H1 (cell line): Measurements from ENCODE around the gene SLC25A21. TPM values are rescaled to one million over a fixed set of nuclear protein-coding genes. Genes with fewer than 3 reads are reported as not detected.

ENCODE experiments used
- CTCF ChIA-PET: fragments of 300-600 bp; sonication (Branson Sonifier 250); formaldehyde crosslinking; loops from one replicate; lab custom pipeline; 2021; ENCODE audit not compliant: partially characterized antibody; lab: Charles Lee
- POLR2A ChIA-PET: fragments of 300-600 bp; sonication (Branson Sonifier 250); formaldehyde crosslinking; loops from one replicate; lab custom pipeline; 2021; ENCODE audit warnings: inconsistent platforms; ENCODE audit not compliant: partially characterized antibody; lab: Charles Lee
- DNase-seq, 2 experiments: peaks; one replicate each; pipeline versions ENCODE4 v3.0.0 to v3.0.0-alpha.2; 2010 to 2022; ENCODE audit warnings: low spot score in 2 of 2, low read depth in 1 of 2, mixed read lengths in 1 of 2
- FAIRE-seq: peaks from 2 replicates; lab custom pipeline; 2011; peaks lifted over from hg19 to GRCh38; lab: Jason Lieb, UNC
- H2AFZ ChIP-seq: 2 replicates; pipeline ENCODE4 v1.8.1; 2012; ENCODE audit warnings: low read length, inconsistent platforms
- H2AK5ac ChIP-seq: 2 replicates; pipeline ENCODE4 v1.6.1; 2013; ENCODE audit warnings: low read depth, low read length
- H2BK120ac ChIP-seq: replicated peaks from 2 replicates; pipeline ENCODE3; 2013; ENCODE audit warnings: low read depth, low read length, inconsistent platforms
- H2BK12ac ChIP-seq: 2 replicates; pipeline ENCODE4 v1.6.1; 2013; ENCODE audit warnings: low read depth, low read length
- H2BK15ac ChIP-seq: 2 replicates; pipeline ENCODE4 v1.6.1; 2013; ENCODE audit warnings: low read length
- H2BK20ac ChIP-seq: 2 replicates; pipeline ENCODE4 v1.6.1; 2013; ENCODE audit warnings: low read length
- H2BK5ac ChIP-seq: 2 replicates; pipeline ENCODE4 v1.6.1; 2013; ENCODE audit warnings: low read depth, low read length
- H3K14ac ChIP-seq: 2 replicates; pipeline ENCODE4 v1.6.1; 2013; ENCODE audit warnings: inconsistent platforms; ENCODE audit not compliant: insufficient read length
- H3K18ac ChIP-seq: 2 replicates; pipeline ENCODE4 v1.6.1; 2013; ENCODE audit warnings: low read length; ENCODE audit errors: extremely low read depth
- H3K23ac ChIP-seq: 2 replicates; pipeline ENCODE4 v1.6.1; 2013; ENCODE audit warnings: inconsistent platforms; ENCODE audit not compliant: insufficient read length
- H3K23me2 ChIP-seq: 2 replicates; pipeline ENCODE4 v1.6.1; 2013; ENCODE audit warnings: low read depth, low read length
- H3K27ac ChIP-seq: 2 replicates; pipeline ENCODE4 v1.6.1; 2011; ENCODE audit warnings: low read depth, low read length, inconsistent platforms
- H3K27me3 ChIP-seq, 4 experiments: replicated peaks in 1 of 4; 1 replicate in 1 of 4; 2 replicates in 3 of 4; pipeline versions ENCODE4 v1.6.1 to v1.8.1; 2011 to 2013; ENCODE audit warnings: low read length in 3 of 4, mild to moderate bottlenecking in 3 of 4, inconsistent platforms in 2 of 4, mixed read lengths in 2 of 4, moderate library complexity in 1 of 4; ENCODE audit not compliant: control insufficient read depth in 3 of 4, insufficient read depth in 3 of 4; ENCODE audit errors: extremely low read depth in 1 of 4
- H3K36me3 ChIP-seq, 4 experiments: 2 replicates each; pipeline versions ENCODE4 v1.6.1 to v1.8.1; 2011 to 2013; ENCODE audit warnings: mild to moderate bottlenecking in 4 of 4, low read length in 3 of 4, moderate library complexity in 2 of 4, control low read depth in 1 of 4, inconsistent platforms in 1 of 4; ENCODE audit not compliant: insufficient read depth in 4 of 4, control insufficient read depth in 2 of 4
- H3K4ac ChIP-seq: replicated peaks from 2 replicates; pipeline ENCODE3; 2013; ENCODE audit warnings: low read length, low read depth, mixed read lengths, inconsistent platforms; ENCODE audit not compliant: insufficient read length
- H3K4me1 ChIP-seq, 4 experiments: replicated peaks in 1 of 4; 1 replicate in 1 of 4; 2 replicates in 3 of 4; pipeline versions ENCODE4 v1.6.1 to v1.8.1; 2011 to 2013; ENCODE audit warnings: low read length in 3 of 4, inconsistent platforms in 2 of 4, mixed read lengths in 1 of 4; ENCODE audit not compliant: insufficient read depth in 4 of 4, control insufficient read depth in 3 of 4
- H3K4me2 ChIP-seq, 2 experiments: 2 replicates each; pipeline versions ENCODE4 v1.6.1 to v1.8.1; 2011 to 2013; ENCODE audit warnings: low read depth in 2 of 2, low read length in 2 of 2, control low read depth in 1 of 2, inconsistent platforms in 1 of 2, mild to moderate bottlenecking in 1 of 2; ENCODE audit not compliant: insufficient read depth in 1 of 2
- H3K4me3 ChIP-seq, 4 experiments: fragments of 200-600, 300-600 bp in 1 of 4; sonication (generic), shearing (Covaris generic), sonication (Bioruptor Twin) in 1 of 4; 2 replicates each; pipeline versions ENCODE4 v1.5.1 to v1.8.1; 2011 to 2016; ENCODE audit warnings: low read length in 4 of 4, low read depth in 3 of 4, control low read depth in 2 of 4, inconsistent platforms in 2 of 4, mild to moderate bottlenecking in 2 of 4, mixed read lengths in 1 of 4, moderate library complexity in 1 of 4; ENCODE audit not compliant: insufficient read depth in 2 of 4; ENCODE audit errors: extremely low read depth in 1 of 4
- H3K56ac ChIP-seq: replicated peaks from 2 replicates; pipeline ENCODE3; 2013; ENCODE audit warnings: low read depth, mild to moderate bottlenecking, mixed read lengths, low read length, inconsistent platforms; ENCODE audit not compliant: insufficient read length
- H3K79me1 ChIP-seq: 2 replicates; pipeline ENCODE4 v1.6.1; 2013; ENCODE audit warnings: low read depth, low read length, control low read depth
- H3K79me2 ChIP-seq, 2 experiments: 2 replicates each; pipeline versions ENCODE4 v1.6.1 to v1.8.1; 2012 to 2013; ENCODE audit warnings: low read length in 2 of 2, mild to moderate bottlenecking in 2 of 2, inconsistent platforms in 1 of 2; ENCODE audit not compliant: insufficient read depth in 2 of 2, control insufficient read depth in 1 of 2
- H3K9ac ChIP-seq, 4 experiments: replicated peaks in 1 of 4; 1 replicate in 1 of 4; 2 replicates in 3 of 4; pipeline versions ENCODE4 v1.6.1 to v1.8.1; 2011 to 2013; ENCODE audit warnings: low read depth in 3 of 4, low read length in 3 of 4, control low read depth in 2 of 4, mild to moderate bottlenecking in 2 of 4, moderate library complexity in 2 of 4, inconsistent platforms in 1 of 4; ENCODE audit errors: extremely low read depth in 1 of 4
- H3K9me3 ChIP-seq, 2 experiments: 2 replicates each; pipeline versions ENCODE4 v1.6.1 to v1.8.1; 2012 to 2013; ENCODE audit warnings: mild to moderate bottlenecking in 2 of 2, moderate library complexity in 2 of 2, control low read depth in 1 of 2, inconsistent platforms in 1 of 2, low read depth in 1 of 2, low read length in 1 of 2, mixed read lengths in 1 of 2; ENCODE audit not compliant: insufficient read depth in 2 of 2
- H4K20me1 ChIP-seq, 2 experiments: replicated peaks in 1 of 2; 2 replicates each; pipeline versions ENCODE3 to v1.8.1; 2011 to 2013; ENCODE audit warnings: inconsistent platforms in 2 of 2, low read length in 2 of 2, mild to moderate bottlenecking in 1 of 2; ENCODE audit not compliant: insufficient read depth in 2 of 2, control insufficient read depth in 1 of 2
- H4K5ac ChIP-seq: 2 replicates; pipeline ENCODE4 v1.6.1; 2013; ENCODE audit warnings: low read length, low read depth, mixed read lengths, inconsistent platforms; ENCODE audit not compliant: insufficient read length
- H4K8ac ChIP-seq: 2 replicates; pipeline ENCODE4 v1.8.0; 2013; ENCODE audit warnings: mild to moderate bottlenecking, moderate library complexity, low read length, inconsistent platforms; ENCODE audit not compliant: insufficient read depth; ENCODE audit errors: extremely low read depth
- H4K91ac ChIP-seq: replicated peaks from 2 replicates; pipeline ENCODE3; 2013; ENCODE audit warnings: low read length, mixed read lengths, inconsistent platforms; ENCODE audit not compliant: insufficient read length
- ASH2L ChIP-seq: fragments of 200-600, 300-600 bp; sonication (generic); IDR thresholded peaks from one replicate; pipeline ENCODE4 v1.7.1; 2017; ENCODE audit warnings: low read length
- EZH2 ChIP-seq: fragments of 200-600 bp; sonication (generic); IDR thresholded peaks from 2 replicates; pipeline ENCODE4 v1.7.1; 2012; ENCODE audit warnings: low read depth, mild to moderate bottlenecking, moderate library complexity, low read length, inconsistent platforms; ENCODE audit not compliant: severe bottlenecking
- MAFK ChIP-seq: IDR thresholded peaks from 2 replicates; pipeline ENCODE4 v1.6.1; 2012; ENCODE audit warnings: low read depth, mild to moderate bottlenecking, improper control_type of control experiment, low read length
- POLR2AphosphoS5 ChIP-seq: IDR thresholded peaks from 2 replicates; pipeline ENCODE4 v1.6.1; 2011; ENCODE audit warnings: low read depth, low read length
- RAD21 ChIP-seq, 2 experiments: IDR thresholded peaks in 1 of 2; conservative IDR thresholded peaks in 1 of 2; 2 replicates each; pipeline ENCODE4 v1.6.1; 2011; ENCODE audit warnings: low read depth in 2 of 2, low read length in 2 of 2, improper control_type of control experiment in 1 of 2, inconsistent platforms in 1 of 2, mild to moderate bottlenecking in 1 of 2, moderate library complexity in 1 of 2
- RXRA ChIP-seq: IDR thresholded peaks from 2 replicates; pipeline ENCODE4 v1.6.1; 2011; ENCODE audit warnings: low read depth, mild to moderate bottlenecking, low read length, moderate library complexity; ENCODE audit not compliant: insufficient read depth
- SIX5 ChIP-seq: IDR thresholded peaks from 2 replicates; pipeline ENCODE4 v1.6.1; 2011; ENCODE audit warnings: mild to moderate bottlenecking, low read depth, low read length
- TAF1 ChIP-seq: IDR thresholded peaks from 2 replicates; pipeline ENCODE4 v1.6.1; 2011; ENCODE audit warnings: mild to moderate bottlenecking, low read depth, low read length
- WGBS, 2 experiments: shearing (Covaris generic) in 1 of 2; methylation state at CpG; one replicate each; pipeline versions ENCODE4 v1.1.6 to v1.1.7; 2013 to 2015; ENCODE audit warnings: low lambda C conversion rate in 2 of 2, mixed read lengths in 2 of 2, inconsistent platforms in 1 of 2, low coverage in 1 of 2, missing lambda C conversion rate in 1 of 2; ENCODE audit not compliant: insufficient replicate concordance in 2 of 2, insufficient coverage in 1 of 2, insufficient read length in 1 of 2; ENCODE audit errors: extremely low coverage in 1 of 2, missing lambda C conversion rate in 1 of 2; 5-methylcytosine and 5-hydroxymethylcytosine counted together
- polyA plus RNA-seq, 7 experiments: library from polyadenylated mRNA; depleted of rRNA in 3 of 7; stranded (reverse) in 5 of 7; unstranded in 2 of 7; fragments of >200 nt in 5 of 7; fragments of 200-250 nt in 2 of 7; gene quantifications; 1 replicate in 5 of 7; 2 replicates in 1 of 7; 4 replicates in 1 of 7; pipeline versions ENCODE4 v1.2.1 to v1.2.3, GENCODE V29; 2011 to 2013; ENCODE audit warnings: missing spikeins in 2 of 7, mixed read lengths in 2 of 7
- total RNA-seq: library from RNA; stranded (reverse); fragmentation: NEBNext Ultra II Directional; extraction: Animal tissue kit (Norgen Biotek cat#: 25700); gene quantifications from 2 replicates; pipeline ENCODE4 v1.2.1, GENCODE V29; 2021
- TF ChIP-seq, protein P1 (sequence below), 3 experiments: IDR thresholded peaks; 1 replicate in 2 of 3; 2 replicates in 1 of 3; pipeline versions ENCODE4 v1.5.1 to v1.6.1; 2011; ENCODE audit warnings: low read length in 3 of 3, mild to moderate bottlenecking in 3 of 3, inconsistent platforms in 2 of 3, low read depth in 1 of 3, moderate library complexity in 1 of 3; ENCODE audit not compliant: insufficient read depth in 1 of 3; ENCODE audit errors: control extremely low read depth in 1 of 3

The SLC25A21 gene
- total and polyA plus RNA-seq, 2 of the 8 experiments (the other 6 are each of a cell fraction or from before 2014, with no cell fraction given): 6.9 to 15.7 TPM

DNA sequence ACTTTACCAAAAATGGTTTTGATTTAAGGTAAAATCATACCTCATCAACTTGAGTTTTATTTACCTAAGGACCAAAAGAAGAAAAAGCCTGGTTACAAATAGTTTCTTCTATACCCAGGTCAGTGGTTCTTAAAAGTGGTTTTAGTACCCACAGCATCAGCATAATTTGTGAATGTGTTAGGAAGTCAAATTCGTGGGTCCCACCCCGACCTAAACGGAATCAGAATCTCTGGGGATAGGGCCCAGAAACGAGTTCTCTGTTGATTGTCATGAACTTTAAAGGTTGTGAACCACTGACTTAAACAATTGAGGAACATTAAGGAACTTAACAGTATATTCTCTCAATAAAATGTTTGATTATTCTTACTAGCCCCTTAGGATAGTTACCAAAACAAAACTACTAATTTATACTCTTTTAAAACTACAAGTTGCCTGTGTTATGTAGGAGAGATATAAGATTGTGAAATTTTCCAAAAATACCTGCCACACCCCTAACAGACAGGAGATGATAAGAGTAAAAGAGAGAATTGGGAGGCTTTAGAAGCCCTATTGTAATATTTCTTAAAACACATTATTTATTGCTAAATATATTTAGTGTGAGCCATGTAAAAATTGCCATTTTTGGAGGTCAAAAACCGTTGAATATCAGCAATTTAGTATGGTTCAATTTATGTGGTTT, 669 bp upstream of the SLC25A21 start:
- no peak overlapping the region for H2BK20ac ChIP-seq
- CTCF ChIA-PET: interaction anchor here (0.7 to 1.6 kb wide), 2 partner anchors 23 to 24 kb away, joined by 3 to 5 read pairs; no protein-coding TSS in a partner anchor
- no peak overlapping the region for H2AK5ac ChIP-seq
- no peak overlapping the region for H2BK12ac ChIP-seq
- H2BK120ac ChIP-seq: peak overlapping the region; percentile 47
- peaks cover 3% of the 10 kb centered on the region for H3K23me2 ChIP-seq
- no peaks in the 10 kb centered on the region for H3K79me1 ChIP-seq
- H2BK15ac ChIP-seq: no peak overlapping the region
- 56% methylated on average over 5 of the region's 5 CpGs; no CpG with 5 or more reads in 1 of the 2 experiments for WGBS, 2 experiments
- H3K79me2 ChIP-seq: no peaks in the 10 kb centered on the region; a peak in 1 of 4 replicates
- no peak overlapping the region for H3K18ac ChIP-seq
- H3K56ac ChIP-seq: no peak overlapping the region
- no peak overlapping the region for H4K91ac ChIP-seq
- H3K9me3 ChIP-seq: no peaks in the 10 kb centered on the region
- TF ChIP-seq MAFK: no peak
- TF ChIP-seq, protein P1, sequence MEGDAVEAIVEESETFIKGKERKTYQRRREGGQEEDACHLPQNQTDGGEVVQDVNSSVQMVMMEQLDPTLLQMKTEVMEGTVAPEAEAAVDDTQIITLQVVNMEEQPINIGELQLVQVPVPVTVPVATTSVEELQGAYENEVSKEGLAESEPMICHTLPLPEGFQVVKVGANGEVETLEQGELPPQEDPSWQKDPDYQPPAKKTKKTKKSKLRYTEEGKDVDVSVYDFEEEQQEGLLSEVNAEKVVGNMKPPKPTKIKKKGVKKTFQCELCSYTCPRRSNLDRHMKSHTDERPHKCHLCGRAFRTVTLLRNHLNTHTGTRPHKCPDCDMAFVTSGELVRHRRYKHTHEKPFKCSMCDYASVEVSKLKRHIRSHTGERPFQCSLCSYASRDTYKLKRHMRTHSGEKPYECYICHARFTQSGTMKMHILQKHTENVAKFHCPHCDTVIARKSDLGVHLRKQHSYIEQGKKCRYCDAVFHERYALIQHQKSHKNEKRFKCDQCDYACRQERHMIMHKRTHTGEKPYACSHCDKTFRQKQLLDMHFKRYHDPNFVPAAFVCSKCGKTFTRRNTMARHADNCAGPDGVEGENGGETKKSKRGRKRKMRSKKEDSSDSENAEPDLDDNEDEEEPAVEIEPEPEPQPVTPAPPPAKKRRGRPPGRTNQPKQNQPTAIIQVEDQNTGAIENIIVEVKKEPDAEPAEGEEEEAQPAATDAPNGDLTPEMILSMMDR (IDR thresholded peaks at IDR 0.05; ENCODE audit: control extremely low read depth in 1 of 3, insufficient read depth in 1 of 3, low read depth in 1 of 3, low read length in 3 of 3): no peak
- no peak for TF ChIP-seq SIX5
- no peak for TF ChIP-seq RXRA
- no peak for TF ChIP-seq RAD21 (IDR thresholded peaks at IDR 0.05 in 1 of 2, conservative IDR thresholded peaks at IDR 0.05 in 1 of 2; ENCODE audit: low read depth in 2 of 2, low read length in 2 of 2)
- TF ChIP-seq TAF1: no peak
- no peak for TF ChIP-seq POLR2AphosphoS5
- TF ChIP-seq ASH2L: no peak
- TF ChIP-seq EZH2: no peak
- TF ChIP-seq, all 59 proteins: peak for 0
- DNase-seq (no peak), FAIRE-seq (no peak)
- H3K4me2 ChIP-seq: peak overlapping the region; percentile 79 to 90
- H3K14ac ChIP-seq: no peak overlapping the region
- no peak overlapping the region for H3K27ac ChIP-seq
- no peak overlapping the region for H3K4ac ChIP-seq
- H4K8ac ChIP-seq: no peak overlapping the region
- peak overlapping the region; percentile 0; the same call in 1 of the 2 replicates for H2AFZ ChIP-seq
- H3K4me3 ChIP-seq: peak overlapping the region; percentile 79 to 89 (median 84)
- H3K9ac ChIP-seq: peak overlapping the region in 3 of 4 experiments; percentile 90 to 96 (median 95); a peak in 3 of 7 replicates
- H3K36me3 ChIP-seq: no peaks in the 10 kb centered on the region
- H4K20me1 ChIP-seq: no peaks in the 10 kb centered on the region
- no peaks in the 10 kb centered on the region for H3K27me3 ChIP-seq
- peaks cover 4 to 14% (median 12%) of the 10 kb centered on the region in 4 experiments; a peak in 5 of 7 replicates for H3K4me1 ChIP-seq
- no peak overlapping the region for H2BK5ac ChIP-seq
- POLR2A ChIA-PET: interaction anchor here (1.0 to 2.6 kb wide), 5 partner anchors 8 to 405 kb away, joined by 3 to 10 read pairs (median 6); no protein-coding TSS in a partner anchor
- no peak overlapping the region for H4K5ac ChIP-seq
- no peak overlapping the region for H3K23ac ChIP-seq
